ENCODE results near the gene PDIA3. TPM values are rescaled to one million over a fixed set of nuclear protein-coding genes. Genes with fewer than 3 reads are reported as not detected.
"Not testable (repeated sequence)": the region's sequence is repeated elsewhere in the genome, so short reads cannot be mapped to it uniquely, and the experiment has no call there.

Gene PDIA3
- total RNA-seq, 1 donor from 2014 or later: 131 TPM

DNA sequence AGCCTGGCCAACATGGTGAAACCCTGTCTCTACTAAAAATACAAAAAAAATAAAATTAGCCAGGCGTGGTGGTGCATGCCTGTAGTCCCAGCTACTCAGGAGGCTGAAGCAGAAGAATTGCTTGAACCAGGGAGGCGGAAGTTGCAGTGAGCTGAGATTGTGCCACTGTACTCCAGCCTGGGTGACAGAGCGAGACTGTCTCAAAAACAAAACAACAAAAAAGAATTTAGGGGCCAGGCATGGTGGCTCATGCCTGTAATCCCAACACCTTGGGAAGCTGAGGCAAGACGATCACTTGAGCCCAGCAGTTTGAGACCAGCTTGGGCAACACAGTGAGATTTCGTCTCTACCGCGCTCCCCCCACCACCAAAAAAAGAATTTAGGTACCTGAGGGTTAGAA is 56.4 kb downstream of the PDIA3 start:
- DNase-seq; ATAC-seq (ENCODE audit: poor library complexity); intact Hi-C loops (cut with DNase I): not testable (repeated sequence)

DNA sequence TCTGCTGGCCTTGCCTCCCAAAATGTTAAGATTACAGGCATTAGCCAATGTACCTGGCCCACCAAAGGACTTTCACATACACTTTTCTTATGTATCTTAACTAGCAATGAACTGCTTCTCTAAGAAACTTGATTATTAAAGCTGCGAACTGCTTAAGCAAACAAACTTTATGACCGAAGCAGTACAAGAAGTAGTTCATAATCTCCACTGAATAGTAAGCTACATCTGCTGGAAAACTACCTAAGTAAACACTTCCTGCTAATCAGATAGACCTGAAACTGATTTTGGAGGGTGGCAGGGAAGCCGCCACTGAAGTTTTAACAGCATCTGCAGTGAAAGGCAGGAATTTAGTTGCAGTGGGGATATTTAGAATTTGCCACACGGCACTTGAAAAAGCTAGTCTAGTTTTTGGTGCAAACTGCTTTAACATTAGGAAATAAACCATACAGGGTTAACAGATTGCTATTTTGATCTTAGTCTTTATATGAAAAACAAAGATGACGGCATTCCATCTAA is 62.3 kb downstream of the PDIA3 start:
- DNase-seq: no peak
- intact Hi-C loops (cut with DNase I): no loop called here
- no peak for ATAC-seq (ENCODE audit: poor library complexity)

DNA sequence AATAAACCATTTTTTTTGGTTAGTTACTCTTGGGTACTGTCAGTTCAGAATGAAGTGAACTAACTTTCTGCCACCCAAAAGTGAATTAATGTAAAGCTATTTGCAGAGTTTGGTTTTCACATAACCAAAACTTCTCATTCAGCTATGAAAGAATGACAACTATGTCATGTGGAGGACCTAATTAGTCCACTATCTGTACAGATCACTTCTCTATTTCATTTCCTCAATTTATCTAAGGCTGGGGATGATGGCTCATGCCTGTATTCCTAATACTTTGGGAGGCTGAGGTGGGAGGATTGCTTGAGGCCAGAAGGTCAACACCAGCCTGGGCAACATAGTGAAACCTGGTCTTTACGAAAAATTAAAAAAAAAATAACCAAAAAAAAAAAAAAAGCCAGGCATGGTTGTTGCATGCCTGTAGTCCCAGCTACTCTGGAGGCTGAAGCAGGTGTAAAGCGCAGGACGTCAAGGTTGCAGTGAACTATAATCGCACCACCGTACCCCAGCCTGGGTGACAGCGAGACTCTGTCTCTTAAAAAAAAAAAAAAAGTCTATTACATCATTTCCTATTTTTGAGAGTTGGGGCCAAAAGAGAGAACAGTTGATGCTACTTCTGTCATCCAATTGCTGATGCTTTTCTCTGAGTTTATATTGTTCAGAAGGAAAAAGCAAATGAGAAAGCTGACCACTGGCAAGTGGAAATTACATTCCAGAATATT is 62.9 kb downstream of the PDIA3 start:
- ATAC-seq (ENCODE audit: poor library complexity) (no peak), DNase-seq (no peak)
- intact Hi-C loops (cut with DNase I): no loop called here

DNA sequence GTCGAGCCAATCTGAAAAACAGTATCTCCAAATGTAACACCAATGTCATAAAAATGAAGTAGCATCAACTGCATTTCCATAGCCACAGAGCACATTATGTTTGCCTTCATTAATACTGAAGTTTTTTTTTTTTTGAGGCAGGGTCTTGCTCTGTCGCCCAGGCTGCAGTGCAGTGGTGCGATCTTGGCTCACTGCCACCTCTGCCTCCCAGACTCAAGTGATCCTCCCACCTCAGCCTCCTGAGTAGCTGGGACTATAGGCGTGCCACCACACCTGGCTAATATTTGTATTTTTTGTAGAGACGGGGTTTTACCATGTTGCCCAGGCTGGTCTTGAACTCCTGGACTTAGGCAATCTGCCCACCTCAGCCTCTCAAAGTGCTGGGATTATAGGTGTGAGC is 68.8 kb downstream of the PDIA3 start:
- ATAC-seq (ENCODE audit: poor library complexity); DNase-seq; intact Hi-C loops (cut with DNase I): not testable (repeated sequence)

DNA sequence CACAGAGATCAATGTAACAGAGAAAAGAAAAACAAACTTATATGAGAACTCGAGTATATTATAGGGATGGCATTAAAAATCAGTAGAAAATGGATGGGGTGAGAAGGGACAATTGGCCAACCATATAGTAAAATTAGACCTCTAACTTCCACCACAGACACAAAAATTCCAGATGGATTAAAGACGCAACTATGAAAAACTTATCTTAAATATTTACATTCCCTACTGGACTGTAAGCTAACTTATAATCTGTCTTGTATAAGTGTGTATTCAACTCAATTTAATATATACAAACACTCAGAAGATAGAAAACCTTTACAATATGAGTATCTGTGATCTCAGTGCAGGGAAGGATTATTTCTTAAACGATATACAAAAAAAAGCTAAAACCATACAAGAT is 75.3 kb downstream of the PDIA3 start:
- intact Hi-C loops (cut with DNase I): no loop called here
- DNase-seq: no peak
- no peak for ATAC-seq (ENCODE audit: poor library complexity)

Small RNA genes lying within 50 kb of the gene (microRNA-seq; reads per million reads assigned to microRNA genes)
- gene MIR1282: not detected

Other genes with a start within 250 kb of the PDIA3 start
- gene MAP1A, start 228.8 kb upstream of the PDIA3 start, total RNA-seq: 24.4 TPM
- 13.1 TPM for gene PPIP5K1, start 156.2 kb upstream of the PDIA3 start, total RNA-seq
- gene CKMT1B, start 152.4 kb upstream of the PDIA3 start, total RNA-seq: 0.75 TPM
- gene STRC, start 127.6 kb upstream of the PDIA3 start, total RNA-seq: not detected
- gene CATSPER2, start 97.6 kb upstream of the PDIA3 start, total RNA-seq: 1.1 TPM
- gene CKMT1A, start 52.6 kb upstream of the PDIA3 start, total RNA-seq: not detected
- gene ELL3, start 30.5 kb downstream of the PDIA3 start, total RNA-seq: 1.4 TPM
- gene SERF2, start 45.9 kb downstream of the PDIA3 start, total RNA-seq: 1,060 TPM
- gene SERINC4, start 53.8 kb downstream of the PDIA3 start, total RNA-seq: 0.19 TPM
- 9.4 TPM for gene HYPK, start 54.2 kb downstream of the PDIA3 start, total RNA-seq
- 16.9 TPM for gene MFAP1, start 78.3 kb downstream of the PDIA3 start, total RNA-seq
- 1.6 TPM for gene WDR76, start 80.6 kb downstream of the PDIA3 start, total RNA-seq

Data from Right ventricle myocardium superior (tissue), 1 donor.